IMR-90 (cell line): ENCODE data around the gene RFK.

Source experiments
- CEBPB ChIP-seq: IDR thresholded peaks from 2 replicates; pipeline ENCODE4 v1.6.1; 2012; ENCODE audit warnings: low read depth, low read length, improper control_type of control experiment
- MAFK ChIP-seq: IDR thresholded peaks from 2 replicates; pipeline ENCODE4 v1.6.1; 2012; ENCODE audit warnings: low read depth, low read length, improper control_type of control experiment
- MAZ ChIP-seq: IDR thresholded peaks from 2 replicates; pipeline ENCODE4 v1.6.1; 2012; ENCODE audit warnings: low read depth, mild to moderate bottlenecking, low read length, improper control_type of control experiment, moderate library complexity, borderline replicate concordance
- MXI1 ChIP-seq: IDR thresholded peaks from 2 replicates; pipeline ENCODE4 v1.6.1; 2012; ENCODE audit warnings: low read depth, mild to moderate bottlenecking, low read length, moderate library complexity, borderline replicate concordance
- POLR2A ChIP-seq: IDR thresholded peaks from 2 replicates; pipeline ENCODE4 v1.6.1; 2012; ENCODE audit warnings: mild to moderate bottlenecking, low read depth, low read length
- RAD21 ChIP-seq: IDR thresholded peaks from 2 replicates; pipeline ENCODE4 v1.6.1; 2012; ENCODE audit warnings: low read length, improper control_type of control experiment
- RFX5 ChIP-seq: IDR thresholded peaks from 2 replicates; pipeline ENCODE4 v1.8.0; 2012; ENCODE audit warnings: low read depth, mild to moderate bottlenecking, low read length, moderate library complexity
- SMC3 ChIP-seq: fragments of 150-350 bp; IDR thresholded peaks from 2 replicates; pipeline ENCODE4 v1.6.1; 2016; ENCODE audit warnings: low read depth, mild to moderate bottlenecking, antibody characterized with exemption, low read length, moderate library complexity
- TF ChIP-seq, protein P1 (sequence below): conservative IDR thresholded peaks from 2 replicates; pipeline ENCODE4 v1.5.1; 2012; ENCODE audit warnings: mild to moderate bottlenecking, low read depth, low read length, improper control_type of control experiment
- TF ChIP-seq, protein P2 (sequence below): fragments of 150-350 bp; IDR thresholded peaks from 2 replicates; pipeline ENCODE4 v1.6.1; 2017; ENCODE audit warnings: mild to moderate bottlenecking, antibody characterized with exemption, low read length, low read depth

DNA sequence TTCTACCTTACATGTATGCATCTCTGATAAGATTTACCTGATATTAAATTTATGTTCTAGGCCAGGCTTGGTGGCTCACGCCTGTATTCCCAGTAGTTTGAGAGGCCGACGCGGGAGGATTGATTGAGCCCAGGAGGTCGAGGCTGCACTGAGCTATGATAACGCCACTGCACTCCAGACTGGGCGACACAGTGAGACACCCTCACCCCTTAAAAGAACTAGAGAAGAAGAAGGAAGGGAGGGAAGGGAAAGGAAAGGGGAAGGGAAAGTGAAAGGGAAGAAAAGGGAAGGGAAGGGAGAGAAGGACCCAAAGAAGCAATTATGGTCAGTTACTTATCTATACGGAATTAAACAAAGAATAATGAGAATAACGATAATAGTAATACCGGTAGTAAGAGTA, 1.2 kb upstream of the RFK start:
- TF ChIP-seq, protein P1, sequence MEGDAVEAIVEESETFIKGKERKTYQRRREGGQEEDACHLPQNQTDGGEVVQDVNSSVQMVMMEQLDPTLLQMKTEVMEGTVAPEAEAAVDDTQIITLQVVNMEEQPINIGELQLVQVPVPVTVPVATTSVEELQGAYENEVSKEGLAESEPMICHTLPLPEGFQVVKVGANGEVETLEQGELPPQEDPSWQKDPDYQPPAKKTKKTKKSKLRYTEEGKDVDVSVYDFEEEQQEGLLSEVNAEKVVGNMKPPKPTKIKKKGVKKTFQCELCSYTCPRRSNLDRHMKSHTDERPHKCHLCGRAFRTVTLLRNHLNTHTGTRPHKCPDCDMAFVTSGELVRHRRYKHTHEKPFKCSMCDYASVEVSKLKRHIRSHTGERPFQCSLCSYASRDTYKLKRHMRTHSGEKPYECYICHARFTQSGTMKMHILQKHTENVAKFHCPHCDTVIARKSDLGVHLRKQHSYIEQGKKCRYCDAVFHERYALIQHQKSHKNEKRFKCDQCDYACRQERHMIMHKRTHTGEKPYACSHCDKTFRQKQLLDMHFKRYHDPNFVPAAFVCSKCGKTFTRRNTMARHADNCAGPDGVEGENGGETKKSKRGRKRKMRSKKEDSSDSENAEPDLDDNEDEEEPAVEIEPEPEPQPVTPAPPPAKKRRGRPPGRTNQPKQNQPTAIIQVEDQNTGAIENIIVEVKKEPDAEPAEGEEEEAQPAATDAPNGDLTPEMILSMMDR = no peak
- no peak for TF ChIP-seq MXI1
- no peak for TF ChIP-seq SMC3
- TF ChIP-seq POLR2A = no peak
- TF ChIP-seq RFX5 = no peak
- TF ChIP-seq CEBPB = no peak
- TF ChIP-seq, protein P2, sequence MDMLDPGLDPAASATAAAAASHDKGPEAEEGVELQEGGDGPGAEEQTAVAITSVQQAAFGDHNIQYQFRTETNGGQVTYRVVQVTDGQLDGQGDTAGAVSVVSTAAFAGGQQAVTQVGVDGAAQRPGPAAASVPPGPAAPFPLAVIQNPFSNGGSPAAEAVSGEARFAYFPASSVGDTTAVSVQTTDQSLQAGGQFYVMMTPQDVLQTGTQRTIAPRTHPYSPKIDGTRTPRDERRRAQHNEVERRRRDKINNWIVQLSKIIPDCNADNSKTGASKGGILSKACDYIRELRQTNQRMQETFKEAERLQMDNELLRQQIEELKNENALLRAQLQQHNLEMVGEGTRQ = no peak
- TF ChIP-seq MAZ = no peak
- TF ChIP-seq MAFK = no peak
- TF ChIP-seq RAD21 = no peak
